ENCODE data around the gene MAGED4. TPM values are rescaled to one million over a fixed set of nuclear protein-coding genes. Genes with fewer than 3 reads are reported as not detected.
"Not testable (repeated sequence)": the region's sequence is repeated elsewhere in the genome, so short reads cannot be mapped to it uniquely, and the experiment has no call there.

MAGED4 gene, protein sequence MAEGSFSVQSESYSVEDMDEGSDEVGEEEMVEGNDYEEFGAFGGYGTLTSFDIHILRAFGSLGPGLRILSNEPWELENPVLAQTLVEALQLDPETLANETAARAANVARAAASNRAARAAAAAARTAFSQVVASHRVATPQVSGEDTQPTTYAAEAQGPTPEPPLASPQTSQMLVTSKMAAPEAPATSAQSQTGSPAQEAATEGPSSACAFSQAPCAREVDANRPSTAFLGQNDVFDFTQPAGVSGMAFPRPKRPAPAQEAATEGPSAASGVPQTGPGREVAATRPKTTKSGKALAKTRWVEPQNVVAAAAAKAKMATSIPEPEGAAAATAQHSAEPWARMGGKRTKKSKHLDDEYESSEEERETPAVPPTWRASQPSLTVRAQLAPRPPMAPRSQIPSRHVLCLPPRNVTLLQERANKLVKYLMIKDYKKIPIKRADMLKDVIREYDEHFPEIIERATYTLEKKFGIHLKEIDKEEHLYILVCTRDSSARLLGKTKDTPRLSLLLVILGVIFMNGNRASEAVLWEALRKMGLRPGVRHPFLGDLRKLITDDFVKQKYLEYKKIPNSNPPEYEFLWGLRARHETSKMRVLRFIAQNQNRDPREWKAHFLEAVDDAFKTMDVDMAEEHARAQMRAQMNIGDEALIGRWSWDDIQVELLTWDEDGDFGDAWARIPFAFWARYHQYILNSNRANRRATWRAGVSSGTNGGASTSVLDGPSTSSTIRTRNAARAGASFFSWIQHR
- polyA plus RNA-seq (2014; cell fraction: cytosol; rRNA removed) = 44.3 and 63.6 TPM in 2 replicates
- polyA plus RNA-seq (2014; cell fraction: nucleus; rRNA removed) = 89.9 and 115 TPM in 2 replicates

DNA sequence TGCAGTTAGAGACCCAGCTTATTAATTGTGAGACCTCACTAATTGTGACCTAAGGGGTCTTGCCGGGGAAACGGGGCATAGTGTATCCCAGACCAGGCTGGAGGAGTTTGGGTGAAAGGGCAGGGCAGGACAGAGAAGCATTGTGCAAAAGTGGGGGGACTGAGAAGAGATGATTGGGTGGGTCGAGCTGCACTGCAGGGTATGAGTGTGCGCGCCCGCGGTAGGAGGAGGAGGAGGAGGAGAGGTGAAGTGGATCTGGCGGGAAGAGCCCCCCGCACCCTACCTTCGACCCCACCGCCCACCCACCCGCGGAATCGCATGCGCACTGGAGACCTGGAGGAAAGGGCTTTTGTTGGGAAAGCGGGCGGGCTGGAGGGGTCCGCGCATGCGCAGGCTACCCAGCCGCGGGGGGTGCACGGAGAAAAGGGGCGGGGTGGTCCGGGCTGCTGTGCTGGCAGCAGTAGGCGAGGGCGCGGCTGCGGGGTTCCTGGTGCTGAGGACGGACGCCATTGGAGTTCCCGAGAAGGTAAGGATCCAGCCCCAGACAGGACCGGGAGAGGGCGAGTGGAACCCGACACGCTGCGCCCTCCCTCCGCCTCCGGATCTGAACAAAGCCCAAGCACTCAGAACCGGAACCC, at the start of gene MAGED4:
Gene MAGED4, plus strand, starts transcription at position 449 of the 638 bp plus-strand sequence. CDS start 1,035 bp downstream, outside the sequence.
- not testable (repeated sequence) for DNase-seq (ENCODE audit: low spot score)

DNA sequence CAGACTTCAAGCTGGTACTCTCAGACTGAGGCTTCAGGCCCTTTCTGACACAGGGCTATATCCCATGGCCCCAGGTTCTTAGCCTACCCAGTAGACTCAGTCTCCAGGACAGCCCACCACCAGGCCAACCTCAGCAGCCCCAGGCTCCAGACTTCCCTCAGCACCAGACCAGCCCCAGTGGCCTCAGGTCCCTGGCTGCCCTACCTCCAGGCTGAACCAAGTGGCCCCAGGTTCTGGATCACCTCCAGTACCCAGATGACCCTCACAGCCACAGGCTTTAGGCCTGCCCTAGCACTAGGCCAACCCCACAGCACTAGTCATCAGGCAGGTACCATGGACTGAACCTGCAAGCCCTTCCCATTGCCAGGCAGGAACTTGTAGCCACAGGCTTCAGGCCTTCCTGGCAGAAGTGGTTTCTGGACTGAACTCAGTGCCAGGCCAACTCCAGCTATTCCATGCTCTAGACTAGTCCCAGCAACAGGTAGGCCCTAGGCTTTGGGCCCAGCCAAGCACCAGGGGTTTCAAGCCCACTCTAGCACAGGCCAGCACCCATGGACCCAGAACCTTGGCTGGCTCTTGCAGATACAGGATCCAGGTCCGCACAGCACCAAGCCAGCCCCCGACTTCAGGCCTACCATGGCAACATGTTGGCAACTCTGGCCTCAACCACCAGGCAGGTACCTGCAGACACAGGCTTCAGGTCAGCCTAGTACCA, 45.7 kb upstream of the MAGED4 start:
- no peak for DNase-seq (ENCODE audit: low spot score)

DNA sequence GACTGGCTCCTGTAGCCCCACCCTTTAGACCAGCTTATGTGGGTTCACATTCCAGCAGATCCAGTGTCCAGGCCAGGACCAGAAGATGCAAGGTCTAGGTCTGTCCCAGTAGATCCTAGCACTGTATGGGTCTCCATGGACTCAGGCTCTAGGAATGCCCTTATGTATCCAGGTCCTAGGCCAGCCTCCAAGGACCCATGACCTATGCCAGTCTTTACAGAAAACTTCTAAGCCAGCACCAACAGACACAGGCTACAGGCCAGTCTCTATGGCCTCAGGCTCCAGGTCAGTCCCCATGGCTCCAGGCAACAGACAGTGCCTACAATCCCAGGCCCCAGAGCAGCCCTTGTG, 45.2 kb upstream of the MAGED4 start:
- DNase-seq (ENCODE audit: low spot score) = no peak

DNA sequence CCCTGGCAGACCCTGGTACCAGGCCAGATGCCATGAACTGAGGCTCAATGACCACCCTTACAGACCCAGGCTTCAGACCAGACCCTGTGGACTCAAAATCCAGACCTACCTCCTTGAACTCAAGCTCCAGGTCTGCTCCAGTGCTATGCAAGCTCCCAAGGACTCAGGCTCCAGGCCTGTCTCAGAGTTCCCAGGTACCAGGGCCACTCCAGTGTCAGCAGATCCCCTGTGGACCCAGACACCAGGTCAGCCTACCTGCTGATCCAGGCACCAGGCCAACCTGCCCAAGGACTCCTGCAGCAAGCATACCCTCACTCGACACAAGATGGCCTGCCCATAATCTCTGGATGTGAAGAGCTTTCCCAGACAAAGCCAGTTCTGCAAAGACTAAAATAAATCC, 44.7 kb upstream of the MAGED4 start:
- no peak for DNase-seq (ENCODE audit: low spot score)

DNA sequence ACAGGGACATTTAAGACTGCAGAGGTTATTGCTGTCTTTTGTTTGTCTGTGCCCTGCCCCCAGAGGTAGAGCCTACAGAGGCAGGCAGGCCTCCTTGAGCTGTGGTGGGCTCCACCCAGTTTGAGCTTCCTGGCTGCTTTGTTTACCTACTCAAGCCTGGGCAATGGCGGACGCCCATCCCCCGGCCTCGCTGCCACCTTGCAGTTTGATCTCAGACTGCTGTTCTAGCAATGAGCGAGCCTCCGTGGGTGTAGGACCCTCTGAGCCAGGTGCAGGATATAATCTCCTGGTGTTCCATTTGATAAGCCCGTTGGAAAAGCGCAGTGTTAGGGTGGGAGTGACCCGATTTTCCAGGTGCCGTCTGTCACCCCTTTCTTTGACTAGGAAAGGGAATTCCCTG, 34.0 kb upstream of the MAGED4 start:
- not testable (repeated sequence) for DNase-seq (ENCODE audit: low spot score)

DNA sequence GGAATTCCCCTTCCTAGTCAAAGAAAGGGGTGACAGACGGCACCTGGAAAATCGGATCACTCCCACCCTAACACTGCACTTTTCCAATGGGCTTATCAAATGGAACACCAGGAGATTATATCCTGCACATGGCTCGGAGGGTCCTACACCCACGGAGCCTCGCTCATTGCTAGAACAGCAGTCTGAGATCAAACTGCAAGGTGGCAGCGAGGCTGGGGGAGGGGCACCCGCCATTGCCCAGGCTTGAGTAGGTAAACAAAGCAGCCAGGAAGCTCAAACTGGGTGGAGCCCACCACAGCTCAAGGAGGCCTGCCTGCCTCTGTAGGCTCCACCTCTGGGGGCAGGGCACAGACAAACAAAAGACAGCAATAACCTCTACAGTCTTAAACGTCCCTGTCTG, 24.5 kb upstream of the MAGED4 start:
- DNase-seq (ENCODE audit: low spot score) = not testable (repeated sequence)

DNA sequence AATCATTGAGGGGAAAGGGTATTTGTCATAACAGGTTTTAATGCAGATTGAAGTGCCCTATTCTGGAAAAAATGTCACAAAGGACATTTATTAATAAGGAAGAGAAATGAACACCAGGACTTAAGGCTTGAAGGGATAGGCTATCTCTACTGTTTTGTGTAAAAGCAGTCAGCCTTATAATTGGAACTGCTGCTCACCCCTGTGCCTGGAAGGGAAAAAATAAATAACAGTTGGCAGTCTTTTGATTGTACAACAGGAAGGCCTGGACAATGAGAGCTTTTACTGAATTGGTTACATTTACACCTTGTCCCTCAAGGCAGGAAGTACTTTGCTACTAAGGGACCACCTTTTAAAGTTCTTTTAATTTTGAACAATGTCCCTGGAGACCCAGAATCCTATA, 17.8 kb upstream of the MAGED4 start:
- no peak for DNase-seq (ENCODE audit: low spot score)

DNA sequence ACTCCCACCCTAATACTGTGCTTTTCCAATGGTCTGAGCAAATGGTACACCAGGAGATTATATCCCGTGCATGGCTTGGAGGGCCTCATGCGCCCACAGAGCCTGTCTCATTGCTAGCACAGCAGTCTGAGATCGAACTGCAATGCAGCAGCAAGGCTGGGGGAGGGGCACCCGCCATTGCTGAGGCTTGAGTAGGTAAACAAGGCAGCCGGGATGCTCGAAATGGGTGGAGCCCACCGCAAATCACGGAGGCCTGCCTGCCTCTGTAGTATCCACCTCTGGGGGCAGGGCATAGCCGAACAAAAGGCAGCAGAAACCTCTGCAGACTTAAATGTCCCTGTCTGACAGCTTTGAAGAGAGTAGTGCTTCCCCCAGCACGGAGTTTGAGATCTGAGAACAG, 13.6 kb upstream of the MAGED4 start:
- DNase-seq (ENCODE audit: low spot score) = peak; percentile 1

DNA sequence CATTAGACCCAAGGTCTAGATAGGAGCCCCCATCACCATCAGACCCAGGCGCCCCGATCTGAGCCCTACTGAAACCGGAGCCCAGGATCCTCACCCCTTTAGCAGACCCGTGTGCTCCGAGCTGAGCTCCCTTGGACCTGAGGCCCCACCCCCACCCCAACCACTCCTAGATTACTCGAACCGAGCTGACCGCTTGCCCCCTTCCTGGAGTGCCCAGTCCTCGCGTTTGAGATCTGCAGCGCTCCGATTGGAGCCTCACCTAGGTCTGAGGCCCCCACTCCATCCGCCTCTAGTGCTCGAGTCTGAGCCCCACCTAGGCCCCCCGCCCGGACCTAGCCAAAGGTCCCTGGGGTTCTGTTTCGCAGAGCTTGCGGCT, 378 bp downstream of the MAGED4 start:
- not testable (repeated sequence) for DNase-seq (ENCODE audit: low spot score)

DNA sequence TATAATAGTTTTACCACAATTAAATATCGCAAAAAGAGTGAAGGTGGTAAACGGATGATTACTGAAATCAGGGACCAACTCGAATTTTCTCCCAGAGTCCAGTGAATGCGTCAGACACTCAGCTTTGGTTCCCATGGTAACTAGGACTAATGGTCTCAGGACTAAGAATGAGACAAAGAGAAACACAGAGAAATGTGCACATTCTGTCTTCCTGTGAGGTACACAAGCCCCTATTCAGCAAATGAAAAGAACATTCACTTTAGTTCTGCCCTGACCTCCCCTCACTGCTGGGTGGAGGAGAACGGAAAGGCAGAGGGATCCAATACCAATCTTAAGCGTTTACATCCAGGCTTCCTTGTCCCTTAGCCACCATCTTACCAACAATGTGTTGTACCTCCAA, 26.7 kb downstream of the MAGED4 start:
- not testable (repeated sequence) for DNase-seq (ENCODE audit: low spot score)

DNA sequence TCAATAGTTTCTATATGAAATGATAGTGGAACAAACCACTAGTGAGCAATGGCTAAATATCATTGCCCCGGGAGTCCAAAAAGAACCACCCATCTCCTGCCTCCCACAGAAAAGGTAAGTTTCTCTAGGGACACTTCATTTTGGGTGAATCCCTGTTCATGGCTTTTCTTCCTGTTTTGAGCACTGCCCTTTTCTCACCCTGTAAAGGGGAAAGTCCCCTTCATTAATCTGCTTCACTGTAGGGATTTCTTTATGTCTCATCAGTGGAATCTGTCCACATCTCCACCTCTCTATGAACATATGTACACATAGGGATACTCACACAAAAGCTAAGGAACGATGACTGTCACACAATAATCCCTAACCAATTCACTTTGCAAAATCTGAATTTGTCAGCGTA, 28.6 kb downstream of the MAGED4 start:
- no peak for DNase-seq (ENCODE audit: low spot score)

DNA sequence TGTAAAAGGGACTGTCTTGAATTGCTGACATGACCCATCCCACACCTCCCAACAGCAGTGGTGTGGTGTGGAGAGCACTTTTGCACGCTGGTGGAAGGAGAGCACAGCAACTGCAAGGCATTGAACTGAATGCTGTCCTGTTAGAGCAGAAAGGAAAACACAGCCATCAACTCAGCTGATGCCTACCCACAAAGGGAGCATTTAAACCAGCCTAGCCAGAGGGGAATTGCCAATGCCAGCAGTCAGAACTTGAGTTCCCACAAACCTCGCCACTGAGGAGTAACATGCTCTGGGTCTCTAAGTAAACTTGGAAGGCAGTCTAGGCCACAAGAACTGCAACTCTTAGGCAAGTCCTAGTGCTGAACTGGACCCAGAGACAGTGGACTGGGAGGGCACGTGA, 31.9 kb downstream of the MAGED4 start:
- DNase-seq (ENCODE audit: low spot score) = no peak

DNA sequence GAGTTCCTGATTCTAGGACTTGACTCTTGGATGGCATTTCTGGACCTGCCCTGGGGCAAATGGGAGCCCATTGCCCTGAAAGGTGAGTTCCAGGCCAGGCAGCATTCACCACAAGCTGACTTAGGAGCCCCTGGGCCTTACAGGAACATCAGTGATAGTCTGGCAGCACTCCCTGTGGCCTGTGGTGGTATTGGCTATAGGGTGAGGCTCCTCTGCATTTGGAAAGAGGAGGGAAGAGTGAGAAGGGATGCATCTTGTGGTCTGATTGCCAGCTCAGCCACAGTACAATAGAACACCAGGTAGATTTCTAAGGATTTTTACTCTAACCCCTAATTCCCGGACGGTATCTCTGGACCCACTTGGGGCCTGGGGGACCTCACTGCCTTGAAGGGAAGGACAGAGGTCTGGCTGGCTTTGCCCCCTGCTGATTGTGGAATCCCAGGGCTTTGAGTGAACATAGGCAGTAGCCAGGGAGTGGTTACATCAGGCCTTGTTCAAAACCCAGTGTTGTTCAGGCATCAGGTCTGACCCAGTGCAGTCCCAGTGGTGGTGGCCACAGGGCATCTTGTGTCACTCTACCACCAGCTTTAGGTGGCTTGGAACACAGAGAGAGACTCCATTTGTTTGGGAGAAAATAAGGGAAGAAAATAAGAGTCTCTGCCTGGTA, 32.9 kb downstream of the MAGED4 start:
- DNase-seq (ENCODE audit: low spot score) = peak; percentile 1

DNA sequence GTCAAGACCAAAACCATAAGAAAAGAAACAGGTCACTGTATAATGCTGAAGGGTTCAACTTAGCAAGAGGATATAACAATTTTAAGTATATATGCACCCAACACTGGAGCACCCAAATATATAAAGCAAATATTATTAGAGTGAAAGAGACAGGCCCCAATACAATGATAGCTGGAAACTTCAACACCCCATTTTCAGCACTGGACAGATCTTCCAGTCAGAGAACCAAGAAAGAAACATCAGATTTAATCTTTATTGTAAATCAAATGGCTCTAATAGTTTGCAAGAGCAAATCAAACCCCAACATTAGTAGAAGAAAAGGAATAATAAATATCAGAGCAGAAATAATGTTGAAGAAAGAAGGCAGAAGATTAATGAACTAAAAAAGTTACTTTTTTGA, 36.2 kb downstream of the MAGED4 start:
- no peak for DNase-seq (ENCODE audit: low spot score)

Small RNA genes lying within 50 kb of the gene (small RNA-seq; reads per million reads assigned to genes)
- 0 reads per million in 2 experiments for gene SNORA11D

All from SK-N-DZ (cell line).